GM12874 (cell line): Measurements from ENCODE around the gene CDK13.

ENCODE experiments used
- CTCF ChIP-seq: IDR thresholded peaks from 2 replicates; pipeline ENCODE4 v1.5.1; 2011; ENCODE audit warnings: low read depth, mild to moderate bottlenecking, control low read depth, low read length, moderate library complexity; ENCODE audit not compliant: insufficient read depth

The CDK13 gene

GRCh38 chr7:39934132-39934531, 15.9 kb upstream of the CDK13 start:
- TF ChIP-seq CTCF: no peak

DNA sequence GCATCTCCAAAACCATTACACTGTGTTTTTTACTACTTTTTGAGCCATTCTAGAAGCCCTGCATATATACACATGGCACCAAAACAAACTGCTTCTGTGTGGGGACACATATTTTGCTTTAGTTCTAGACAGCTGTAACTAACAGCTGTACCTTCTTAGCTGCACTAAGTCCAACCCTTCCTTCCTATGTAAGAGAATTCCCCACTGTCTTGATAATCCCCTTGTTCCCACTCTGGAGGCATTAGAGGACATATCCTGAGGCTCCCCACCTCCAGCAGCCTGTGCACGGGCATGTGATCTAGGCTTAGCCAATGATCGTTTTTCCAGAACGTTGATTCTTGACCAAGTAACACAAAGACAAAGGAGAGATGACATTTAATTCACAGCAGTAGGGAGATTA, 13.3 kb upstream of the CDK13 start:
- TF ChIP-seq CTCF: no peak

GRCh38 chr7:39937366-39938153, 12.5 kb upstream of the CDK13 start:
- TF ChIP-seq CTCF: no peak

- no peak for TF ChIP-seq CTCF
Measured at GRCh38 chr7:39942883-39943282, 7.2 kb upstream of the CDK13 start.

DNA sequence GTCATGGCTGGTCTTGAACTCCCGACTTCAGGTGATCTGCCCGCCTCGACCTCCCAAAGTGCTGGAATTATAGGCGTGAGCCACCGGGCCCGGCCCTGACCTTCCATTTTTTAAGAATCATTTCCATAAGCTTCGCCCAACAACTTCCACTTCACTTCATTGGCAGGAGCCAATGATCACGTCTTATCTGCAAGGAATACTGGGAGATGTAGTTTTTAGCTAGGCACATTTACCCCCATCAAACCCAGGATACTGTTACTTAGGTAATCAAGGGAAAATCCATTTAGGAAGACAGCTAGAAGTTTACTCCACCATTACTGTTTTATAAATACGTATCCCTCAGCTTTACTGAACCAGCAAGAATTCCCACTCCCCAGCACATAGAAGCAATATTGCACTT, 3.4 kb upstream of the CDK13 start:
- TF ChIP-seq CTCF: no peak

GRCh38 chr7:39948375-39948955, 1.6 kb upstream of the CDK13 start:
- no peak for TF ChIP-seq CTCF

GRCh38 chr7:39948956-39949928, 814 bp upstream of the CDK13 start:
- TF ChIP-seq CTCF: no peak
